ENCODE measurements around the gene RNF13.

DNA sequence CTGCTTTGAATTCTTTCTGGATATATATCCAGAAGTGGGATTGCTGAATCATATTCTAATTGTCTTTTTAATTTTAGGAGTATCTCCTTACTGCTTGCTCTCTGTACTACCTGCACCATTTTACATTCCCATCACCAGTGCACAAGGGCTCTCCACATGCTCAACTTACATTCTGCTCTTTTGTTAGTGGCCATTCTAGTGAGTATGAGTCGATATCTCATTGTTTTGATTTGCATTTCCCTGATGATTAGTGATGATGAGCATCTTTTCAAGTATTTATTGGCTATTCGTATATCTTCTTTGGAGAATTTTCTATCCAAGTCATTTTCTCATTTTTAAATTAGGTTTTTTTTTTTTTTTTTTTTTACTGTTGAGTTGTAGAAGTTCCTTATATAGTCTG is 128.2 kb downstream of the RNF13 start:
- TF ChIP-seq, protein P1, sequence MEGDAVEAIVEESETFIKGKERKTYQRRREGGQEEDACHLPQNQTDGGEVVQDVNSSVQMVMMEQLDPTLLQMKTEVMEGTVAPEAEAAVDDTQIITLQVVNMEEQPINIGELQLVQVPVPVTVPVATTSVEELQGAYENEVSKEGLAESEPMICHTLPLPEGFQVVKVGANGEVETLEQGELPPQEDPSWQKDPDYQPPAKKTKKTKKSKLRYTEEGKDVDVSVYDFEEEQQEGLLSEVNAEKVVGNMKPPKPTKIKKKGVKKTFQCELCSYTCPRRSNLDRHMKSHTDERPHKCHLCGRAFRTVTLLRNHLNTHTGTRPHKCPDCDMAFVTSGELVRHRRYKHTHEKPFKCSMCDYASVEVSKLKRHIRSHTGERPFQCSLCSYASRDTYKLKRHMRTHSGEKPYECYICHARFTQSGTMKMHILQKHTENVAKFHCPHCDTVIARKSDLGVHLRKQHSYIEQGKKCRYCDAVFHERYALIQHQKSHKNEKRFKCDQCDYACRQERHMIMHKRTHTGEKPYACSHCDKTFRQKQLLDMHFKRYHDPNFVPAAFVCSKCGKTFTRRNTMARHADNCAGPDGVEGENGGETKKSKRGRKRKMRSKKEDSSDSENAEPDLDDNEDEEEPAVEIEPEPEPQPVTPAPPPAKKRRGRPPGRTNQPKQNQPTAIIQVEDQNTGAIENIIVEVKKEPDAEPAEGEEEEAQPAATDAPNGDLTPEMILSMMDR (conservative IDR thresholded peaks at IDR 0.05 in 1 of 2, IDR thresholded peaks at IDR 0.05 in 1 of 2; ENCODE audit: low read depth in 1 of 2, low read length in 2 of 2), result no peak
- TF ChIP-seq EZH2 (IDR thresholded peaks at IDR 0.05; ENCODE audit: low read length, missing control alignments), result no peak

All from fibroblast of lung (primary cell).